Activated CD8-positive, alpha-beta memory T cell treated with anti-CD3 and anti-CD28 coated beads for 1 hour (primary cell): ENCODE measurements around the gene TMEM89.

Experiments
- DNase-seq, 2 donors: peaks; one replicate each; pipeline ENCODE4 v3.0.0-alpha.2; 2020; ENCODE audit warnings: low read depth in 1 of 2; ENCODE audit errors: extremely low read depth in 1 of 2

The TMEM89 gene

GRCh38 chr3:48644898-48645760, 23.6 kb upstream of the TMEM89 start:
- DNase-seq = no peak

DNA sequence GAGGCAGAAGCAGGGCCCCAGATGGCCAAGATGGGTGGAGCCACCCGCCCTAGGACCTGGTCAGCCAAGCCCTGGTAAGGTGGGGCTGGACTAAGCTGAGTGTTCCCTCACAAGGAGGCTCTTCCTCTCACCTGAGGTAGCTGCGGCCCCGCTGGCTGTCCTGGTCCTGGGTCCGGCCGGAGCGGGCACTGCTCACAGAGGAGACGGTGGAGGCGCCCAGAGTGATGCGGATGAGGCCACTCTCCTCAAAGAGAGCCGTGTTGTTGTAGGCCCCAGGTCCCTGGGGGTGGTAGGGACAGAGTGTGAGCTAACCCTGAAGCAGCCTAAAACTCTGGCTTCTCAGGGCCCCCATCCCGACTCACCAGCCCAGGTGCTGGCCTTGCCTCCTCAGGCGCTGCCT, 21.0 kb upstream of the TMEM89 start:
- DNase-seq = no peak

GRCh38 chr3:48641396-48641795, 19.8 kb upstream of the TMEM89 start:
- no peak for DNase-seq

DNA sequence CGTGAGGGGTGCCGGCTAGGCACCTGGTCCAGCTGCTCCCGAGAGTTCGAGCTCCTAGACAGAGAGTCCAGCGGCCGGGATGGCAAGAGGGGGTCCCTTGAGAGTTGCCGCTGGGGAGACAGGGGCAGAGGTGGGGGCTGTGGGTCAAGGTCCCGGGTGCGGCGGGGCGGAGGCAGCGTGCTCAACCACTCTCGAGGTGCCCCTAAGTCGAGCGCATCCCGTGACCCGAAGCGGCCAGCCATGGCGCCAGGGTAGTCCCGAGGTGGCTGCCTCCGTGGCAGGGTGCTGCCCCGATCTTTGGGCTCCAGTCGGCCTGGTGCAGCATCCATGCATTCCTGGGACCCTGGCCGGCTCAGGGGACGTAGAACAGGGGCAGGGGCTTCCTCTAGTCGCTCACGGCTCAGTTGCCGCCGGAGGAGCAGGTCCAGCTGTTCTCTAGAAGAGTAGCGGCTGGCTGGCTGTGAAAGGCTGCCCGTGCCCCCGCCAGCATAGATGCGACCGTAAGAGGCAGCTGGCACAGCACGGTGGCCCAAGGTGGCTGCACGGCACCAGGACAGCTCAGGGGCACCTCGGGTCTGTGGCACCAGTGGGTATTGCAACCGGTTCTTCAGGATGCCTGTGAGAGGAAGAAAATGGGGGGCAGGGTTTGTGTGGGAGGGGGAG, 18.5 kb upstream of the TMEM89 start:
- no peak for DNase-seq

GRCh38 chr3:48637305-48637704, 15.7 kb upstream of the TMEM89 start:
- DNase-seq = no peak

- no peak for DNase-seq
Measured at GRCh38 chr3:48636149-48636655, 14.6 kb upstream of the TMEM89 start.

- peak; percentile 75 to 86 for DNase-seq
Measured at GRCh38 chr3:48635222-48636021, 13.9 kb upstream of the TMEM89 start, which contains the start of gene SLC26A6. Gene SLC26A6 (minus strand): TSS chr3:48635461. CDS start chr3:48635393, 68 bp downstream.

- DNase-seq = peak in 1 of 2 donors; percentile 33
Measured at GRCh38 chr3:48634661-48635221, 13.2 kb upstream of the TMEM89 start.

GRCh38 chr3:48633743-48634142, 12.2 kb upstream of the TMEM89 start:
- DNase-seq = no peak

DNA sequence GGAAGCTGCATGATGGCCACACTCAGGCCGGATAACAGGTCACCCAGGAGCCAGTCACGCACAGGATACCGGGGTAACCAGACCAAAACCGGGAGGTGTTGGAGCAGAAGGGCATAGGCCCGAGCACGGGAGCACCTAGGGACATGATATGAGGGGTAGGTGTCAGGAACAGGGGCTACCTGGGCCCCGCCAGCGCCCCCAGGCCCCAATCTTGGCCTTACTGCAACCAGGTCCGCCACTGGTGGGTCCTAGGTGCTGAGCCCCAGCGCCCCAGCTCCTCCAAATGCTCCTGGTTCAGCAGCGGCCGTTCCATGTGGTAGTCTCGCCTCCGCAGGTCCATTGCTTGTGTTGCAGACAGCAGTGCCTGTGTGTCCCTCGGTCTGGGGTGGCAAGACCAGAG, 11.7 kb upstream of the TMEM89 start:
- DNase-seq = no peak

GRCh38 chr3:48631516-48632448, 10.2 kb upstream of the TMEM89 start:
- DNase-seq = no peak

DNA sequence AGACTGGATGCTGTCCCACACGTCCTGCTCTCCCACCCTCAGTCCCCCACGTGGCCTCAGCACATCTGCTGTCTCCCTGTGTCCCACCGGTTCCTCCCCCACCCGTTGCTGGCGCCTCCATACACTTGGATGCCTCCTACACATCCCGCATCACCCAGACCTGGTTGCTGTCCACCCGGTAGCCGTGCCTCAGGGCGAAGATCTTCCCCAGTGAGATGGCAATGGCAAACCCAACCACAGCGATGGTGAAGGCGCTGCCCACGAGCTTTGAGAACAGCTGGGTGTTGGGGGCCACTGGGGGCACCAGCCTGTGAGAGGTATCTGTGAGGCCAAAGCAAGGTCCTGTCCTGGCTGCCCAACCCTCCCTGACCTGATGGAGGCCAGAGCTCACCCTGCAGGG, 9.3 kb upstream of the TMEM89 start:
- DNase-seq = no peak

- DNase-seq = no peak
Measured at GRCh38 chr3:48630407-48630806, 8.8 kb upstream of the TMEM89 start.

DNA sequence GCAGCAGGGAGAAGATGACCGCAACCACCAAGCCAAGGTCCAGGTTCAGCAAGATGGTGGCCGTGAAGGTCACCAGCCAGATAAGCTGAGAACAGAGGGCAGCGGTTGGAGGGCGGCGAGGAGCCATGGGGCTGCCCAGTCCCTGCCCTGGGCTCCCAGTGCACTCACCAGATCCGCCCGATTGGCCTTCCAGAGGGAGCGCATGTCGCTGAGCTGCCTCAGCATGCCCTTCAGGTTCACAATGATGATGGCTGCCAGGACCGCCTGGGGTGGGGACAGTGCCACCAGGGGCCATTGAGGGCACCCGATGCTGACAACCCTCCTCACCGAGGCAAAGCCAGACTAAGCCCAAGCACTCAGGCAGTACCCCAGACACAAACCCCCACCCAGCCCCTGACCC, 8.3 kb upstream of the TMEM89 start:
- DNase-seq = no peak

DNA sequence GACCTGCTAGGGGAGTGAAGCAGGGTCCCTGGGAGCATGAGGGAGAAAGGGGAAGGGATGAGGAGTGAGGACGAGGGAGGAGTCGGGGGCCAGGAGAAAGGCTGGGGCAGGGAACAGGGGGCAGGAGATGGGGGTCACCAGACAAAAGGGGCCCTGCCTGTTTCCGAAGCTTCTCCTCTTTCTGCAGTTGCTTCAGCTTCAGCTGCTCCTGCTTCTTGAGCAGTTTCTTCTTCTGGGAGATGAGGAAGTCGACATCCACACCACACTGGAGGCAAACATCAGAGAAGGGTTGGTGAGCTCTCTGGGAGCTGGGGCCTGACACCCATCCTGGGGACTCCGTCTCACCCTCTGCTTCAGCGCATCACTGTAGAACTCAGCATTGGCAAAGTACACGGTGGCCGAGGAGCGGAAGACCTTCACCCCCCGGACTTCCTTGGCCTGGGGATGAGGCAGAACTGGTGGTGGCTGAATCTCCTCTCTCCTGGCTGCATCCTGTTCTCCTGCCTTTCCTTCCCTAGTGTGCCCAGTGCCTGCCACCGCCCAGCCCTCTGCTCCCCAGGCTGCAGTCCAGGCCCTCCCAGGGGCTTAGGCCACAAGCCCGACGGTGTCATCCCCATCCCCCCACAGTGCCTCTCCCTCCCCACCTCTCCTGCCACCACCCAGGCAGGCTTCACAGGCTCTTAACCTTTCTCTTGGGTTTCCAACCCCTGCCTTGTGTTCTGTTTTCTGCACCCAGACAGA, 6.9 kb upstream of the TMEM89 start:
- DNase-seq = no peak

- DNase-seq = no peak
Measured at GRCh38 chr3:48625600-48625999, 4.0 kb upstream of the TMEM89 start.

DNA sequence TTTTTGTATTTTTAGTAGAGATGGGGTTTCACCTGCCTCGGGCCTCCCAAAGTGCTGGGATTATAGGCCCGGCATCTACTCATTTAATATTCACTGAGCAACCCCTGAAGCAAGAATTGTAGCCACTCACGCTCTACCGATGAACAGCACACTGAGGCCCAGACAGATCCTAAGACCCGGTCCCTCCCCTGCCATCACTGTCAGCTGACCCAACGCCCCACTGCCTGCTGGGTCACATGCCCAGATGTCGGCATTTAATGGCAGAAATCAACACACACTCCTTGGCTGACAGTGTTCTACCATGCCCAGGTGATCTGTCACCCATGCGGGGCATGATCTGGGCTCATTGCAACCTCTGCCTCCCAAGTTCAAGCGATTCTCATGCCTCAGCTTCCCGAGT, 3.2 kb upstream of the TMEM89 start:
- DNase-seq = no peak

DNA sequence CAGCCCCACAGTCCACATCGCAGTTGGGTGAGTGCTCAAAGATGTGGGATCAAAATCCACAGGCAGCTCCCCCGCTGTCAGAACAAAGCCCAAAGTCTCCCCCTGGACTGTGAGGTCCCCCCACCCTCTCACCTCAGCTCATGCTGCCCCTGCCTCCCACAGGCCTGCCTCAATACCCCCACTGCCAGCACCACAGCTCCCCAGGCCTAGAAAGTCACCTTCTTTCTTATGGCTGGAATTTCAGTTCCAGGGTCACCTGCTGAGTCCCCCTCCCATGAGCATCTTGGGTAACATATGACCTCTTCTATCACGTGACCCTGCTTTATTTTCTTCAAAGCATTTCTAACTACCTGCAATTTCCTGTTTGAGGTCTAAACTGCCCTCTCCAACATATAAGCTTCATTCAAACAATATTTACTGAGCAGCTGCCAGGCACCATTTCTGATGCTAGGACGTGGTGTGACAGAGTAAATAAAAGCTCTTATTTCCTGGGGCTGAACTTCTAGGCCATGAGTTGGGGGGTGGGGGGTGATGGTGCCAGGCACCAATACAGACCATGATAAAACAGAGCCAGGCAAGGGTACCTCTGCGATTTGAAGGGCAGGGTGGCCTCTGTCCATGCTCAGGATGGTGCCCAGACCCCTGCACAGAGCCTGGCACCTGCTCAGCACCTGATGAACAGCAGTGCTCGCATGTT, 2.4 kb upstream of the TMEM89 start:
- no peak for DNase-seq
